H9 (cell line): ENCODE results near the gene PRELID2. TPM values are rescaled to one million over a fixed set of nuclear protein-coding genes. Genes with fewer than 3 reads are reported as not detected.

ENCODE experiments used
- DNase-seq: peaks from one replicate; pipeline ENCODE4 v3.0.0-alpha.2; 2017
- H2AFZ ChIP-seq: one replicate; pipeline ENCODE4 v1.6.1; 2013; ENCODE audit warnings: mild to moderate bottlenecking, low read length, control low read depth, moderate library complexity
- H2AK5ac ChIP-seq: 2 replicates; pipeline ENCODE4 v1.6.1; 2013; ENCODE audit warnings: low read length, control low read depth, mixed read lengths; ENCODE audit not compliant: insufficient read length
- H2BK120ac ChIP-seq: one replicate; pipeline ENCODE4 v1.6.1; 2013; ENCODE audit warnings: low read depth, mild to moderate bottlenecking, low read length, control low read depth, inconsistent platforms; ENCODE audit not compliant: poor library complexity, severe bottlenecking
- H2BK12ac ChIP-seq: 2 replicates; pipeline ENCODE4 v1.6.1; 2013; ENCODE audit warnings: low read length, control low read depth, mixed read lengths, low read depth; ENCODE audit not compliant: insufficient read length
- H2BK15ac ChIP-seq: 2 replicates; pipeline ENCODE4 v1.6.1; 2013; ENCODE audit warnings: low read depth, low read length, control low read depth
- H2BK20ac ChIP-seq: one replicate; pipeline ENCODE4 v1.6.1; 2013; ENCODE audit warnings: low read depth, mild to moderate bottlenecking, low read length, control low read depth, inconsistent platforms; ENCODE audit not compliant: poor library complexity, severe bottlenecking
- H2BK5ac ChIP-seq: 2 replicates; pipeline ENCODE4 v1.6.1; 2013; ENCODE audit warnings: low read length, control low read depth, mixed read lengths; ENCODE audit not compliant: insufficient read length
- H3K14ac ChIP-seq: 2 replicates; pipeline ENCODE4 v1.6.1; 2013; ENCODE audit warnings: low read length, control low read depth; ENCODE audit not compliant: insufficient read depth
- H3K18ac ChIP-seq: 2 replicates; pipeline ENCODE4 v1.6.1; 2013; ENCODE audit warnings: low read depth, mild to moderate bottlenecking, mixed read lengths, low read length, control low read depth; ENCODE audit not compliant: insufficient read length
- H3K23ac ChIP-seq: 2 replicates; pipeline ENCODE4 v1.6.1; 2013; ENCODE audit warnings: low read length, control low read depth, mixed read lengths, low read depth; ENCODE audit not compliant: insufficient read length
- H3K23me2 ChIP-seq: 2 replicates; pipeline ENCODE4 v1.6.1; 2013; ENCODE audit warnings: low read depth, mild to moderate bottlenecking, mixed read lengths, low read length, control low read depth; ENCODE audit not compliant: insufficient read length, poor library complexity, severe bottlenecking
- H3K27ac ChIP-seq: 2 replicates; pipeline ENCODE4 v1.5.1; 2013; ENCODE audit warnings: low read length, control low read depth, mixed read lengths, low read depth; ENCODE audit not compliant: insufficient read length
- H3K27me3 ChIP-seq: 2 replicates; pipeline ENCODE4 v1.6.1; 2013; ENCODE audit warnings: low read length, control low read depth, inconsistent platforms; ENCODE audit not compliant: insufficient read depth
- H3K4ac ChIP-seq: 2 replicates; pipeline ENCODE4 v1.6.1; 2013; ENCODE audit warnings: low read depth, mild to moderate bottlenecking, control low read depth, inconsistent platforms, low read length, moderate library complexity
- H3K4me1 ChIP-seq: 2 replicates; pipeline ENCODE4 v1.6.1; 2013; ENCODE audit warnings: low read length, control low read depth, inconsistent platforms; ENCODE audit not compliant: insufficient read depth
- H3K4me2 ChIP-seq: 2 replicates; pipeline ENCODE4 v1.6.1; 2013; ENCODE audit warnings: low read length, control low read depth, mixed read lengths; ENCODE audit not compliant: insufficient read length, insufficient read depth
- H3K56ac ChIP-seq: 2 replicates; pipeline ENCODE4 v1.6.1; 2013; ENCODE audit warnings: low read depth, mild to moderate bottlenecking, mixed read lengths, low read length, control low read depth; ENCODE audit not compliant: insufficient read length
- H3K79me1 ChIP-seq: 2 replicates; pipeline ENCODE4 v1.6.1; 2013; ENCODE audit warnings: low read depth, mild to moderate bottlenecking, moderate library complexity, low read length, control low read depth, inconsistent platforms; ENCODE audit not compliant: insufficient read depth, poor library complexity, severe bottlenecking
- H3K79me2 ChIP-seq: 2 replicates; pipeline ENCODE4 v1.6.1; 2013; ENCODE audit warnings: low read length, control low read depth, inconsistent platforms; ENCODE audit not compliant: insufficient read depth
- H3K9ac ChIP-seq: 2 replicates; pipeline ENCODE4 v1.6.1; 2013; ENCODE audit warnings: low read length, control low read depth, mixed read lengths; ENCODE audit not compliant: insufficient read length; ENCODE audit errors: extremely low read depth
- H3K9me3 ChIP-seq: one replicate; pipeline ENCODE4 v1.6.1; 2013; ENCODE audit warnings: low read depth, low read length, inconsistent platforms; ENCODE audit not compliant: control insufficient read depth
- H3T11ph ChIP-seq: one replicate; pipeline ENCODE4 v1.6.1; 2013; ENCODE audit warnings: mild to moderate bottlenecking, low read length, control low read depth, inconsistent platforms
- H4K20me1 ChIP-seq: one replicate; pipeline ENCODE4 v1.6.1; 2013; ENCODE audit not compliant: control insufficient read depth, insufficient read length, insufficient read depth
- H4K5ac ChIP-seq: 2 replicates; pipeline ENCODE4 v1.6.1; 2013; ENCODE audit warnings: low read depth, mild to moderate bottlenecking, mixed read lengths, low read length, control low read depth; ENCODE audit not compliant: insufficient read length
- H4K8ac ChIP-seq: replicated peaks from 2 replicates; pipeline ENCODE4 v1.6.1; 2013; ENCODE audit warnings: low read length, control low read depth, mixed read lengths, low read depth; ENCODE audit not compliant: insufficient read length
- H4K91ac ChIP-seq: 2 replicates; pipeline ENCODE4 v1.6.1; 2013; ENCODE audit warnings: low read depth, mild to moderate bottlenecking, moderate library complexity, mixed read lengths, low read length, control low read depth; ENCODE audit not compliant: insufficient read length
- H3K27ac Mint-ChIP-seq, 3 experiments: 2 replicates in 2 of 3; 3 replicates in 1 of 3; pipeline ENCODE4 v1.8.0; 2020 to 2021; ENCODE audit warnings: mixed read lengths in 3 of 3, mild to moderate bottlenecking in 1 of 3, moderate library complexity in 1 of 3
- H3K27me3 Mint-ChIP-seq: 2 replicates; pipeline ENCODE4 v1.8.0; 2021; ENCODE audit warnings: low read depth, mild to moderate bottlenecking, moderate library complexity, mixed read lengths
- H3K36me3 Mint-ChIP-seq, 3 experiments: 2 replicates in 2 of 3; 3 replicates in 1 of 3; pipeline ENCODE4 v1.8.0; 2020 to 2021; ENCODE audit warnings: low read depth in 3 of 3, mixed read lengths in 3 of 3; ENCODE audit not compliant: insufficient read depth in 1 of 3
- H3K4me1 Mint-ChIP-seq, 2 experiments: 2 replicates each; pipeline ENCODE4 v1.8.0; 2020; ENCODE audit warnings: mixed read lengths in 2 of 2
- H3K4me3 Mint-ChIP-seq, 2 experiments: 2 replicates in 1 of 2; 3 replicates in 1 of 2; pipeline ENCODE4 v1.8.0; 2020 to 2021; ENCODE audit warnings: mild to moderate bottlenecking in 2 of 2, mixed read lengths in 2 of 2, moderate library complexity in 1 of 2
- H3K9me3 Mint-ChIP-seq, 2 experiments: 2 replicates in 1 of 2; 3 replicates in 1 of 2; pipeline ENCODE4 v1.8.0; 2020; ENCODE audit warnings: mild to moderate bottlenecking in 2 of 2, mixed read lengths in 2 of 2, moderate library complexity in 1 of 2
- WGBS: extraction: QIAGEN DNeasy Blood & Tissue Kit; methylation state at CpG from one replicate; pipeline ENCODE4 v1.1.7; 2013; ENCODE audit warnings: missing lambda C conversion rate, low lambda C conversion rate, mixed read lengths; ENCODE audit not compliant: insufficient read length; ENCODE audit errors: extremely low coverage; 5-methylcytosine and 5-hydroxymethylcytosine counted together
- total RNA-seq: library from RNA; stranded (reverse); gene quantifications from 2 replicates; pipeline ENCODE4 v1.2.1, GENCODE V29; 2021
- TF ChIP-seq, protein P1 (sequence below): fragments of 200-600 bp; sonication (generic); conservative IDR thresholded peaks from 3 replicates; pipeline ENCODE4 v1.8.0; 2021; ENCODE audit warnings: antibody characterized with exemption, mild to moderate bottlenecking

PRELID2 gene
- total RNA-seq, 1 experiment from 2014 or later: 13.2 TPM

DNA sequence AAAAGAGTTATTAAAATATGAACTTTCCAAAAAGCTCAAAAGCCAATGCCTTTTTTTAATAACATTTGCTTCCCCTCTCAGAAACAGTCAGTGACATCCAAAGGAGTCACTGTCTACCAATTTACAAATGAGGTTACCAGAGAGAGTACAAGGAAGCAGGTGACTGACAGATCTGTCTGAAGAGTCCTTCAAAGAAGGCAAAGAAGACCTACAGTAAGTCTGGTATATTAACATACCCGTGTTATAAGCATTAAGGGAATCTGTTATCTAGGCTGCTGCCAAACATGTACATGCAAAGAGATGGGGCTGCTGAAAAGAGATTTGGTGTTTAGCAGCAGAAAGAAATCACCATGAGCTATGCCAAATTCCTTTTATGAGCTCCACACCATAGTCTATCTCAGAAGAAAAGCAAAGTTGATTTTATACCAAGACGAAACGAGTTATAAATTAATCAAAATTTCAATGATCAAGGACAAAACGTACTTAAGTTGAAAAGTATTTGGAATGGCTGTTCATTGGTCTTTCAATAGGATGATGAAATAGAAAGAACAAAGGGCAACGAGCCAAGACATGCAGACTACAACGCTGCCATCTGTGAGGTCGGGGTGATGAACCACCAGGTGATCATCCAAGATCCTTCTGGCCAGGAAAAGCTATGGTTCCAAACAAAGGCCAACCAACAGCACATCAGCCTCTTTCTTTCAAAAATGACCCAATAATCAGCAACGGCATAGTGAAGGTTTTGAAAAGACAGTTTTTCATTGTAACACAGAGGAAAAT, 8.1 kb downstream of the PRELID2 start:
- Mint-ChIP-seq H3K4me3 (no peak overlapping the region), H3K9me3 (no peaks in the 10 kb centered on the region), H3K36me3 (no peaks in the 10 kb centered on the region), H3K27ac (no peak overlapping the region), H3K4me1 (0 out of 4 replicates have a peak, but pooled peaks cover 0 to 2% of the 10 kb centered on the region in 2 experiments), H3K27me3 (no peaks in the 10 kb centered on the region)
- TF ChIP-seq, protein P1, sequence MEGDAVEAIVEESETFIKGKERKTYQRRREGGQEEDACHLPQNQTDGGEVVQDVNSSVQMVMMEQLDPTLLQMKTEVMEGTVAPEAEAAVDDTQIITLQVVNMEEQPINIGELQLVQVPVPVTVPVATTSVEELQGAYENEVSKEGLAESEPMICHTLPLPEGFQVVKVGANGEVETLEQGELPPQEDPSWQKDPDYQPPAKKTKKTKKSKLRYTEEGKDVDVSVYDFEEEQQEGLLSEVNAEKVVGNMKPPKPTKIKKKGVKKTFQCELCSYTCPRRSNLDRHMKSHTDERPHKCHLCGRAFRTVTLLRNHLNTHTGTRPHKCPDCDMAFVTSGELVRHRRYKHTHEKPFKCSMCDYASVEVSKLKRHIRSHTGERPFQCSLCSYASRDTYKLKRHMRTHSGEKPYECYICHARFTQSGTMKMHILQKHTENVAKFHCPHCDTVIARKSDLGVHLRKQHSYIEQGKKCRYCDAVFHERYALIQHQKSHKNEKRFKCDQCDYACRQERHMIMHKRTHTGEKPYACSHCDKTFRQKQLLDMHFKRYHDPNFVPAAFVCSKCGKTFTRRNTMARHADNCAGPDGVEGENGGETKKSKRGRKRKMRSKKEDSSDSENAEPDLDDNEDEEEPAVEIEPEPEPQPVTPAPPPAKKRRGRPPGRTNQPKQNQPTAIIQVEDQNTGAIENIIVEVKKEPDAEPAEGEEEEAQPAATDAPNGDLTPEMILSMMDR: no peak
- Histone ChIP-seq H2BK15ac (no peak overlapping the region), H3K27ac (no peak overlapping the region), H3K4ac (no peak overlapping the region), H3K23me2 (no peaks in the 10 kb centered on the region), H3K4me1 (no peaks in the 10 kb centered on the region), H2BK20ac (no peak overlapping the region), H3K27me3 (no peaks in the 10 kb centered on the region), H2BK120ac (no peak overlapping the region), H2BK5ac (no peak overlapping the region), H2AK5ac (no peak overlapping the region), H3K14ac (no peak overlapping the region), H3K23ac (no peak overlapping the region), H3K9me3 (no peaks in the 10 kb centered on the region), H2BK12ac (no peak overlapping the region), H3T11ph (no peak overlapping the region), H3K4me2 (no peak overlapping the region), H4K91ac (no peak overlapping the region), H4K20me1 (no peaks in the 10 kb centered on the region), H2AFZ (no peak overlapping the region), H4K5ac (no peak overlapping the region), H3K18ac (no peak overlapping the region), H3K79me2 (no peaks in the 10 kb centered on the region), H3K56ac (no peak overlapping the region), H4K8ac (no peak overlapping the region), H3K9ac (no peak overlapping the region), H3K79me1 (no peaks in the 10 kb centered on the region)
- no CpG with 5 or more reads among the region's 8 CpGs for WGBS
- DNase-seq: no peak
